AG20443 (cell line): ENCODE measurements around the gene ZNF526.

Experiments used
- DNase-seq: peaks from one replicate; pipeline ENCODE4 v3.0.0; 2012; ENCODE audit warnings: low spot score, mixed read lengths

Gene ZNF526

DNA sequence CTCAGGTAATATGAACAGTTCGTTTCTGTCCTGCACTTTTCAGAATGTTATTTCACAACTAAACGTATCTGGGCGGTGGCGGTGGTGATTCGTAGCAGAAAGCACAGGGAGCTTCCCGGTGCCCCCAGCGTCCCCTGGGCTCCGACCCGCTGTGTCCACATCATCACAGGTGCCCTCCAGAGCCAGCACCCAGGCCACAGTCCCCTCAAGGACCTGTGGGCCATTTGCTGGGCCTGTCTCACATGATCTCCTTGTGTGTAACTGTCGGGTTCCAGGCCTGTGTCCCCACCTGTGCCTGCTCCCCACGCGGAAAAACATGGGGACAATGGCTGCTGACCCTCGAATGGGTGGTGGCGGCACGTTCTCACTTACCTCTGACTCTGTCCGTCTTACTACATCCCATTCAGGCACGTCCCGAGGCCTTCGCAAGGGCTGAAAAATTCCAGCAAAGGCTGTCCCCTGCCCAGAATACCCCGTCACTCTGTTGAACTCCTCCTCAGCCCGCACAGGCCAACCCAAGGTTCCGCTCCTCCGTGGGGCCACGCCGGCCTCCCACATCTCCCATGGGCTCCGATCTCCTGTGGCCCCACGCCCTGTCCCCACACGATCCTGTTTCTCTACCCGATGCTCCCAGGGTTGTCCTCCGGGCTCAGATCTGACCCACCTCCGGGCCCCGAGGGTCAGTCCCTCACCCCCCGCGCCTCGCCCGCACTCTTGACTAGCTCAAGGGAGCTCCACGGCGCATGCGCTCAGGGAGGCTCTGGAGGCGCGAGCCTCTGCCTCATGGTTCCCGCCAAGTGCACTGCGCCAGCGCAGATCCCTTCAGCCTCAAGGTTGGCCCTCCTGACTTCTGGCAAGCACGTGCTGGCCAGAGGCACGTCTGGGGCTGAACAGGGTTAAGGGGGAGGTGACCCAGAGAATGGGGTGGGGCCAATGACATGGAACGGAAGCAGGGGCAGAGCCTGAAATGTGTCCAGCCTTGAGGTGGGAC lies 23.8 kb upstream of the ZNF526 start:
- DNase-seq: no peak

GRCh38 chr19:42197375-42197817 lies 22.7 kb upstream of the ZNF526 start:
- DNase-seq: no peak

DNA sequence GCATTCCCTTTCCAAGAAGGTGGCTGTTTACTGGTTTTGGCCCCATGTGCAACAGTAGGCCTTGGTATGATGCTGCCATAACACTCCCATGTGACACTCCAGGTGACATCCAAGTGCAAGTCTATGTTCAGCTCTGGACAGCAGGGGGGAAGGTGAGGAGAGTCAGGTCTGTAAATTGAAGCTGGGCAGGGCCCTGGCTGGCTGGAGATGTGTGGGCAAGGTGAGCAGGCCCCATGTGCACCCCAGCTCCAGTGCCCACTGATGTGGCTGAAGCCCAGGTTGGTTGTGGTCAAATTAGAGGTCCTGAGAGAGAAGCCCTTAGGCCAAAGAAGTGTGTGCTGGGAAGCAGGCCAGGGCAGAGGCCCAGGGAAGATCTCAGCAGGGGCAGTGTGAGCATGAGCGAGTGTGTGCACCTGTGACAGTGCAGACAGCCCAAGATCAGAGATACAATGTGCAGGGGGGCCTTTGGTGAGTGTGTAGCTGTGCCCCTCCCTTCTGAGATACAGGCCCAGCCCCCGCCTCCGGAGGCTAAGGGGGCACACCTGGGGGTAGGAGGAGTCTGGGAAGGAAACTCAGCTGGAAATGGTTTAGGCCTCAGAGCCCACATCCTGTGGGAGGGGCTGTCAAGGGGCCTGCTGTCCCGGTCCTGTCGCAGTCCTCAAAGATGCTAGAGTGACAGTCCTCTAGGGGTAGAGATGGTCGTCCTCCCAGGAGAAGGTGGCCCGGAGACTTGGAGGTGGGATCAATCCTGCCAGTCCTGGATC lies 21.3 kb upstream of the ZNF526 start:
- no peak for DNase-seq

- DNase-seq: no peak
Measured at GRCh38 chr19:42199440-42200115, 20.5 kb upstream of the ZNF526 start.

GRCh38 chr19:42200116-42200715 lies 19.9 kb upstream of the ZNF526 start:
- no peak for DNase-seq

- DNase-seq: no peak
Measured at GRCh38 chr19:42201489-42202289, 18.4 kb upstream of the ZNF526 start.

GRCh38 chr19:42202290-42202880 lies 17.7 kb upstream of the ZNF526 start:
- DNase-seq: no peak

- DNase-seq: no peak
Measured at GRCh38 chr19:42203700-42204099, 16.4 kb upstream of the ZNF526 start.

DNA sequence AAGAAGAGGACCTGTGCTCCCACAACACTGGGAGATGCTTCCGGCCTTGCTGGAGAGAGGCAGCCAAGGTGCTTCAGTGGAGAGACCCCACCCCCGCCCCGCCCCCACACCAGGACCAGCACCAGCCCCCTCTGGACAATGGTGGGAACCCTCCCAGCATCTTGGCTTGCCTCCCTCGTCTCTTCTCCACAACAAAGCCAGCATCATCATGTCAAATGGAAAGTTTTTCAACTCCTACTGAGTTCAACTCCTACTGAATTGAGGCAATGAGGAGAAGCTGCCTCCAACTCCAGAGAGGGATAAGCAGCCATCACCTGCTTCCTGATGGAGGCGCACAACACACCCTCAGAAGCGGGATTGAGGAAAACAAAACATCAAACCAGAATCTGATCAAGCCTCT lies 15.4 kb upstream of the ZNF526 start:
- no peak for DNase-seq

DNA sequence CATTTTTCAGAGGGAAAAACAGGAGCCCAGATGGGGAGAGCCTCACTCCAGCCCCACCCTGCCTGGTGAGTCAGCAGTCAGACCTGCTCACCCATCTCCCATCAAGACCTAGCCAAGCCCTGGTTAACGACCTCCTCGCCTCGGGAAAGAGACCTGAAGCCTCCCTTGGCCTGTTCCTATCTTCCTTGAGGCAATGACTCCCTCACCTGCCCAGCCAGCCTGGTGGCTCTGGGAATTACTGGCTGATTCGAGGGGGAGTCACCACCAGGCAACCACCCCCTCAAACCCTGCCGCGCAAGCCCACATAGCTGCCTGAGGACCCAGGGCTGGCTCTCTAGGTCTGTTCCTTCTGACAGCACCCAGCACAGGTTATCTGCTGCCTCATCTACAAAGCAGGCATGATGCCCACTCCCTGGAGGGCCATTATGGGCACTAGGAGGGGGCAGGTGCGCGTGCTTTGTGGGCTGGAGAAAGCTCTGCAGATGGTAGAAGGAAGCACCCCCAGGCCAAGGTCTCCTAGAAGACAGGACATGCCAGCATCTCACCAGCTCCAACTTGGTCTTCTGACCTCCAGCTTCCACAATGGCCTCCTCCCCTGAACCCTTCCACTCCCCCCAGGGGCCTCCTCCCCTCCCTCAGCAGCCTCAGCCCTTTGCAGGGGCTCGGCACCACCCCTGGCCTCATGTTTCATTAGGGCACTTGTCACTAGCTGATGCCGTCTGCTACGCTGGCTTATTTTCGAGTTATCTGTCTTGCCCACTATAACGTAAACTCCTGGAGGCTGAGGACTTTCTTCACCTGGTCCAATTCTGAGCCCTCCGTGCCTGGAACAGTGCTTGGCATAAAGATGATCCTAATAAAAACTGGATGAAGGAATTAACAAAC lies 13.0 kb upstream of the ZNF526 start:
- DNase-seq: peak; percentile 76

DNA sequence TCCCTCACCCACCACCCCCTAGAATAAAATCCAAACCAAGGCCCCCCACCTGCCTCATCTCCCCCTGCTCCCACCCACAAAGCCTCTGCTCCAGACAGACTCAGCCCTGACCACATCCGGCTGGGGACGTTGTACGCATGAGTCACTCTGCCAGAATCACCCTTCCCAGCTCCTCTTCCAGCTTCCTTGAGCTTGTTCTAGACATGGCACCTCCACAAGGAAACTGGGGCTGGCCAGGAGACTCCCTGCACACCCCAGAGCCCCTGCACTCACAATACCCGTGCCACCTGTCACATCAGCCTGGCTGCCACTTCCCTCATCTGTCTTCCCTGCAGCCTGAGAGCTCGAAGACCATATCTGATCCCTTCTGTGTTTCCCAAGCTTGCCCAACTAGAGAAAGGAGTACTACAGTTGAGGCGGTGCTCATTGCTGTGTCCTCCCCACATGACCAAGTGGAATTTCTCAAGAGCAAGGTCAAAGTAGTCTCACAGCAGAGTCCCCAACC lies 12.3 kb upstream of the ZNF526 start:
- DNase-seq: peak; percentile 89

GRCh38 chr19:42208612-42209011 lies 11.5 kb upstream of the ZNF526 start:
- DNase-seq: no peak

DNA sequence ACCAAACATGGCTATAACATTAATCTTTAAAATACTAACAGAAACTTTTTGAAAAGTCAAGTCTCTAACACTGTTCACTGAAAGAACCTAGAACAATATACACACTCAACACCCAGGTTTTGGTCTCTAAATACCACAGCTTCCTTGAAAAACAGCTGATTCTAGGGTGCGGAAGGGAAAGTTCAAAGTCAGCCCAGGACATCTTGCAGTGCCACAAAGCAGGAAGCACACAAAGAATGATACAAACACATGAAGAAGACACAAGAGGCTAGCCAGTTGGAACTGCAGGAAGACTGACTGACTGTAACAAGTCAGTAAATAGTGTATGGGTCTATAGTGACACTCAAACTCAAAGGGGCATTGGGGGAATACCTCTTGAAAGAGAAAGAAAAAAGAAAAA lies 7.2 kb upstream of the ZNF526 start:
- DNase-seq: no peak

- no peak for DNase-seq
Measured at GRCh38 chr19:42214810-42215485, 5.2 kb upstream of the ZNF526 start.

DNA sequence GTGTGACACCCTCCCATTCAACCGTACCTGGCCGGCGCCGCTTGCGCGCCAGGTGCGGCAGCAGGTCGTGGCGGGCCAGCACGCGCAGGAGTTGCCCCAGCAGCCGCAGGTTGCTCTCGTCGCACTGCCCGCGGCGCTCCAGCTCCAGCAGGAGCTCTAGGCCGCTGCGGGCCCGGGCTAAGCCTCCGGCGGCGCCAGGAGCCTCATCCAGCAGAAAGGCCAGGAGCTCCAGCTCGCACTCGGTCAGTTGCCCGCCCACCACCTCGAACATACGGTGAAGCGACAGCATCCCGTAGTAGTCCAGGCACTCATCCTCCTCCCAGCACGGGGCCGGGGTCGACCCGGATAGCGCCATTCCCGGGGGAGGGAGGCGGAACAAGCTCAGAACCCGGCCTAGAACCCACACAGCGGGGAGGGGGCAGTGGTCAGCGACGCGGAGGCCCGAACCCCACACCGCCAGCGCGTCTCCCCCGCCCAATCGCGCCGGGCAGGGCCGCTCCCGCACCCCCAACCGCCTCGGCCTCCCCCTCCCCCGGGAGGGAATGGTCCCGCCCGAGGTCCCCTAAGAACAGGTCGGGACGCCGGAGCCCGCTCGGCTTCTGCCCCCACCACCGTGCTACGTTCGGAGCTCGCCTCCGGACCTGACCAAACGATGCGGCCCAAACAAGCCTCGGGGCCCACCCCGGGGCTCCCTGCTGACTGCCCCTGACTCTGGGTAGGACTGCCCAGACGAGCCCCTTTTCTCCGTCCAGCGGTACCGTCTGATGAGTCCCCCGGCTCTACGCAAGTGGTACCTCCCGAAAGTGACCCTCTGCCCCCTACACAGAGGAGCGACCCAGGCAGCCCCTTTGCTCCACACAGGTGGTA lies 3.2 kb upstream of the ZNF526 start:
- peak; percentile 55 for DNase-seq

DNA sequence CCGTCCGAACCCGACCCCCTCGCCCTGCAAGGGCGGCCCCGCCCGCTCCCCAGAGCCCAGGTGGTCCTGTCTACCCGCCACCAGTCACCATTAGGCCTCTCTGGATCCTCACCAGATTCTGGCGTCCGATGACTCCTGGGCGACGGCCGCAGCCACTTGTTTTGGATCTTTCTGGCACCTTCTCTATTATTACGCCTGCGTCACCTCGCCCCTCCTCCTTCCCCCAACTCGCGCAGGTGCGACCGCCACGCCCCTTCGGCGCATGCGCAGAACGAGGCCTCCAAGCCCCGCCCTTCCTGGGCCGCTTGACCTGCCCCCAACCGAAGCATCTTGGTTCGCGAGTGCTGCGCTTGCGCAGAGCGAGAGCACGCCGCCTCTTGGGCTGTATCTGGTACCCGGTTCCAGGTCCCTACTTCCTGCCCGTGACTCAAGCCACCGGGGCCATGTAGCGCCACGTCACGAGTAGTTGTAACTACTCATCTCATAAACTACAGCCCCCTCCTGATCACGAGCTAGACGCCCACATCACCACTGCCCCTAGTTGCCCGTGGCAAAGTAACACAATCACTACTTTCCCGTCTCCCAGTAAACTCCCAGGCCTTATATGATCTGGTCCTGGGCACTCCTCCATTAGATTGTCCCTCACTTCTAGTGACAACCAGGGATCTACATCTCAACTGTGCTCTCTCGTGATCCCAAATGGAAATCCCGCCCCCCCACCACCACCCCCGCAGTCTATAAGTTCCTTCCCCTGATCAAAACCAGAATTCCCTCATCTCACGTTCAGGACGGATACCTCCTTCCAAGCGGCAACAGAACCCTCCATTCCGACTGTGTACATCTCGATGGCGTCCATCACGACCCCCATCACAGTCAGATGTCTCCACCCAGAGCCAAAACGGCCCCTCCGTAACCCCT lies 2.3 kb upstream of the ZNF526 start, which contains the start of gene DEDD2:
Gene DEDD2, minus strand, starts transcription at position 158 of the 918 bp plus-strand sequence. CDS start 670 bp downstream, outside the sequence.
- DNase-seq: peak; percentile 98

DNA sequence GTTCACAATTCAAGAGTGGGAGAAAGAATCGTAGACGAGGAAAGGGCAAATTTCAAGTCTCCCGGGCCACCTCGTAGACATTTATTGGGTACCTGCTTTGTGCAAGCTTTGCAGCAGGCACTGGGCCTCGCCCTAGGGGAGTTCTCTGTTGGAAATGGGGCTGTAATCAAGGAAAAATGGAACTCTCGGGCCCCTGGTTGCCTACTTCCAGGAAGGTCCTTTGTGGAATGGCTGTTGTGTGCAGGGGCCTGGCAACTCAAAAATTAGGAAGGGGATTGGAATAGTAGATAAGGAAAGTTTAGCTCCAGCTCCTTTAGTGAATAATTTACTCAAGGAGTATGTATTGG lies 612 bp downstream of the ZNF526 start:
- DNase-seq: no peak
